SK-N-SH (cell line): ENCODE results near the gene GLCCI1. TPM values are rescaled to one million over a fixed set of nuclear protein-coding genes. Genes with fewer than 3 reads are reported as not detected.

Experiments used
- CTCF ChIA-PET: fragments of 300-600, 350-600 bp; formaldehyde crosslinking; extraction: SDS; loops from one replicate; lab custom pipeline; 2021; lab: Yijun Ruan, JAX
- POLR2A ChIA-PET: fragments of 350-600 bp; sonication (Branson Sonifier 250); formaldehyde crosslinking; extraction: SDS; loops from one replicate; lab custom pipeline; 2020; ENCODE audit warnings: antibody characterized with exemption, inconsistent platforms; lab: Yijun Ruan, JAX
- DNase-seq: peaks from one replicate; pipeline ENCODE4 v3.0.0; 2012
- H2AFZ ChIP-seq: fragments of 200-600 bp; sonication (generic); 2 replicates; pipeline ENCODE4 v1.8.1; 2016; ENCODE audit warnings: antibody characterized with exemption, mild to moderate bottlenecking, low read depth
- H3F3A ChIP-seq: fragments of 200-600 bp; sonication (generic); replicated peaks from 2 replicates; pipeline ENCODE3; 2016; ENCODE audit warnings: antibody characterized with exemption, mild to moderate bottlenecking; ENCODE audit not compliant: insufficient read depth
- H3K27ac ChIP-seq, 2 experiments: fragments of 200-500 bp in 1 of 2; fragments of 200-600 bp in 1 of 2; sonication (Bioruptor generic) in 1 of 2; sonication (generic), shearing (Covaris generic) in 1 of 2; 2 replicates each; pipeline versions ENCODE4 v1.5.1 to v1.6.1; 2014 to 2016; ENCODE audit warnings: low read depth in 2 of 2, inconsistent platforms in 1 of 2, low read length in 1 of 2, mild to moderate bottlenecking in 1 of 2, mixed read lengths in 1 of 2
- H3K27me3 ChIP-seq: fragments of 200-600 bp; sonication (generic), shearing (Covaris generic); 2 replicates; pipeline ENCODE4 v1.6.1; 2016; ENCODE audit warnings: mixed run types; ENCODE audit not compliant: insufficient read depth
- H3K36me3 ChIP-seq, 2 experiments: fragments of 200-500 bp in 1 of 2; fragments of 200-600 bp in 1 of 2; sonication (Bioruptor generic) in 1 of 2; sonication (generic) in 1 of 2; replicated peaks in 1 of 2; 2 replicates each; pipeline versions ENCODE3 to v1.5.1; 2014 to 2016; ENCODE audit warnings: low read length in 1 of 2, mild to moderate bottlenecking in 1 of 2; ENCODE audit not compliant: insufficient read depth in 2 of 2, control insufficient read depth in 1 of 2
- H3K4me1 ChIP-seq, 2 experiments: fragments of 200-500 bp in 1 of 2; fragments of 200-600 bp in 1 of 2; sonication (Bioruptor generic) in 1 of 2; sonication (generic), shearing (Covaris generic) in 1 of 2; 2 replicates each; pipeline versions ENCODE4 v1.5.1 to v1.6.1; 2014 to 2016; ENCODE audit warnings: low read depth in 1 of 2, low read length in 1 of 2, mixed run types in 1 of 2; ENCODE audit not compliant: insufficient read depth in 2 of 2, control insufficient read depth in 1 of 2
- H3K4me2 ChIP-seq: fragments of 200-600 bp; sonication (generic), shearing (Covaris generic); 2 replicates; pipeline ENCODE4 v1.6.1; 2017; ENCODE audit warnings: mixed run types
- H3K4me3 ChIP-seq, 2 experiments: fragments of 200-500 bp in 1 of 2; fragments of 200-600 bp in 1 of 2; sonication (Bioruptor generic) in 1 of 2; sonication (generic), shearing (Covaris generic) in 1 of 2; 2 replicates each; pipeline versions ENCODE4 v1.5.1 to v1.8.1; 2014 to 2016; ENCODE audit warnings: low read depth in 2 of 2, inconsistent platforms in 1 of 2, low read length in 1 of 2, mild to moderate bottlenecking in 1 of 2, mixed read lengths in 1 of 2, moderate library complexity in 1 of 2
- H3K79me2 ChIP-seq: fragments of 200-600 bp; sonication (generic); 2 replicates; pipeline ENCODE4 v1.8.1; 2017; ENCODE audit warnings: mild to moderate bottlenecking; ENCODE audit not compliant: insufficient read depth
- H3K9ac ChIP-seq: fragments of 200-600 bp; sonication (generic); 2 replicates; pipeline ENCODE4 v1.6.1; 2017; ENCODE audit warnings: mixed run types
- H3K9me2 ChIP-seq: fragments of 200-600 bp; sonication (generic); 2 replicates; pipeline ENCODE4 v1.6.1; 2017; ENCODE audit warnings: mixed run types
- H3K9me3 ChIP-seq: fragments of 200-600 bp; sonication (generic); 2 replicates; pipeline ENCODE4 v1.6.1; 2017; ENCODE audit warnings: mixed run types, mild to moderate bottlenecking, moderate library complexity
- H4K20me1 ChIP-seq: fragments of 200-600 bp; sonication (generic); 2 replicates; pipeline ENCODE4 v1.6.1; 2017; ENCODE audit warnings: mild to moderate bottlenecking, mixed run types; ENCODE audit not compliant: insufficient read depth
- CHD2 ChIP-seq: fragments of 150-350 bp; IDR thresholded peaks from 2 replicates; pipeline ENCODE4 v1.6.1; 2018; ENCODE audit warnings: low read length; ENCODE audit not compliant: partially characterized antibody
- MXI1 ChIP-seq: IDR thresholded peaks from 2 replicates; pipeline ENCODE4 v1.6.1; 2012; ENCODE audit warnings: mild to moderate bottlenecking, low read depth, low read length, improper control_type of control experiment
- RAD21 ChIP-seq: IDR thresholded peaks from 2 replicates; pipeline ENCODE4 v1.6.1; 2012; ENCODE audit warnings: mild to moderate bottlenecking, low read length
- SIN3A ChIP-seq: IDR thresholded peaks from 2 replicates; pipeline ENCODE4 v1.6.1; 2012; ENCODE audit warnings: low read depth, mild to moderate bottlenecking, low read length, moderate library complexity, borderline replicate concordance
- SMC3 ChIP-seq: IDR thresholded peaks from 2 replicates; pipeline ENCODE4 v1.6.1; 2012; ENCODE audit warnings: low read depth, low read length, improper control_type of control experiment
- TEAD4 ChIP-seq: IDR thresholded peaks from 2 replicates; pipeline ENCODE4 v1.4.0; 2012; ENCODE audit warnings: mild to moderate bottlenecking, borderline replicate concordance; ENCODE audit not compliant: insufficient read depth
- YY1 ChIP-seq: IDR thresholded peaks from 2 replicates; pipeline ENCODE4 v1.4.0; 2012; ENCODE audit warnings: low read depth, mild to moderate bottlenecking
- WGBS: methylation state at CpG from one replicate; pipeline ENCODE4 v1.1.6; 2017; ENCODE audit warnings: low lambda C conversion rate; 5-methylcytosine and 5-hydroxymethylcytosine counted together
- polyA plus RNA-seq, 3 experiments: library from polyadenylated mRNA; depleted of rRNA; stranded (reverse); fragments of >200 nt; gene quantifications; 2 replicates each; pipeline ENCODE4 v1.2.3, GENCODE V29; 2012

GLCCI1 gene
- polyA plus RNA-seq, 1 of the 3 experiments (the other 2 are of a cell fraction) = 5.5 TPM

GRCh38 chr7:7970237-7970530 is 1.6 kb downstream of the GLCCI1 start:
- peaks cover 3% of the 10 kb centered on the region for H3F3A ChIP-seq
- no peaks in the 10 kb centered on the region for H3K9me3 ChIP-seq
- H3K4me3 ChIP-seq = peak overlapping the region; percentile 82 to 100
- H4K20me1 ChIP-seq = no peaks in the 10 kb centered on the region
- peaks cover 0 to 5% of the 10 kb centered on the region in 2 experiments for H3K36me3 ChIP-seq
- ChIA-PET CTCF (interaction anchor here (0.8 to 2.7 kb wide), 12 partner anchors 10 to 372 kb away, joined by 3 to 15 read pairs (median 4); no protein-coding TSS in a partner anchor), POLR2A (interaction anchor here (0.8 to 4.4 kb wide), 14 partner anchors 87 to 402 kb away, joined by 3 to 25 read pairs (median 4); partner anchors contain the start of gene UMAD1)
- peak overlapping the region; percentile 80 for H3K4me2 ChIP-seq
- peak overlapping the region; percentile 54 to 99 for H3K27ac ChIP-seq
- H3K9ac ChIP-seq = peak overlapping the region; percentile 72
- TF ChIP-seq MXI1 (0 out of 2 replicates have a peak, but pooled peaks have one; percentile 10), RAD21 (no peak)
- H3K4me1 ChIP-seq = peaks cover 8 to 33% of the 10 kb centered on the region in 2 experiments; a peak in 3 of 4 replicates
- no peaks in the 10 kb centered on the region for H3K27me3 ChIP-seq
- DNase-seq = peak; percentile 55
- WGBS = 6% methylated on average over 6 of the region's 6 CpGs
- H3K9me2 ChIP-seq = no peaks in the 10 kb centered on the region
- peaks cover 39% of the 10 kb centered on the region for H3K79me2 ChIP-seq
- H2AFZ ChIP-seq = peak overlapping the region; percentile 66

DNA sequence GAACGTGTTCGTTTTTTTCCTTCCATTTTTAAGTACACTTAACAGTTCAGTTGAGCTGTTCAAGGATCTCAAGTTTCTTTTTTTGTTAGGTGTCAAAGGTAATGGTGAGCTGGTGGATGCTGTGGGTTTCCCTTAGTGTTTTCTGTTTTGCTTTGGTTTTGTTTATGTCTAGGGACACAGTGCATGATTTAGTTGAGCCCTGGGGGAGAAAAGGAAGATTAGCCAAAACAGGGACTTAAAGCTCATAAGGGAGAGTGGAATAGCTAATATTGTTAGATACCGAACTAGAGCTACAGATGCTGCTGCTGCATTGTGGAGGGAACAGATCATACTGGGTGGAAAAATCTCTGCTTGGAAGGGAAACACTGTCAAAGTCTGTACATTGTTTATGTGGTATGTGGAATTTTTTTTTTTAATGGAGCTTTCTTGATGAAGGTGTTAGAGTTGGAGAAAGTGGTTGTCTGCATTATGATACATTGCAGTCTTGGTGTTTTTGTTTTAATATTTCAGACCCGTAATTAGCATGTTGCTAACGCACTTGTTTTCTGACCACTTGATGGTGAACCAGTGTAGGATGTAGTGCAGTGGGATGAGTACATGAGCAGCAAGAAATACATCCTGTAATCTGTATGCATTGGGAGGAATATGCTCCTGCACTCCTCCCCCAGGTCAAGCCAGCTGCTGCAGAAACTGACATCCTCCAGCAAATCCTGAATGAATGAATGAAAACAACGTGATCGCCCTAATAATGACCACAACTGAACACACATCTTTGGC is 2.1 kb downstream of the GLCCI1 start:
- no peaks in the 10 kb centered on the region for H4K20me1 ChIP-seq
- no peak for TF ChIP-seq YY1
- peak; percentile 58; the same call in 1 of the 2 replicates for TF ChIP-seq SIN3A
- no peak for TF ChIP-seq TEAD4
- peak; percentile 14 for TF ChIP-seq CHD2
- TF ChIP-seq RAD21 = peak; percentile 30
- peak; percentile 91 for TF ChIP-seq MXI1
- TF ChIP-seq SMC3 = peak; percentile 10; the same call in 1 of the 2 replicates
- no peaks in the 10 kb centered on the region for H3K9me2 ChIP-seq
- WGBS = 11% methylated on average over 7 of the region's 7 CpGs
- H3F3A ChIP-seq = peaks cover 3% of the 10 kb centered on the region
- ChIA-PET POLR2A (interaction anchor here (0.8 to 4.4 kb wide), 15 partner anchors 87 to 402 kb away, joined by 3 to 25 read pairs (median 5); partner anchors contain the start of gene UMAD1), CTCF (interaction anchor here (0.8 to 2.7 kb wide), 14 partner anchors 10 to 385 kb away, joined by 3 to 15 read pairs (median 3); no protein-coding TSS in a partner anchor)
- peaks cover 0 to 5% of the 10 kb centered on the region in 2 experiments for H3K36me3 ChIP-seq
- H3K9me3 ChIP-seq = no peaks in the 10 kb centered on the region
- H3K4me2 ChIP-seq = peak overlapping the region; percentile 80
- peaks cover 8 to 29% of the 10 kb centered on the region in 2 experiments; a peak in 3 of 4 replicates for H3K4me1 ChIP-seq
- peaks cover 40% of the 10 kb centered on the region for H3K79me2 ChIP-seq
- peak overlapping the region; percentile 82 to 100 for H3K4me3 ChIP-seq
- peak overlapping the region; percentile 72 for H3K9ac ChIP-seq
- peak overlapping the region; percentile 54 to 99 for H3K27ac ChIP-seq
- no peaks in the 10 kb centered on the region for H3K27me3 ChIP-seq
- DNase-seq = peak; percentile 46
- peak overlapping the region; percentile 66; the same call in 1 of the 2 replicates for H2AFZ ChIP-seq
